HG02970 (cell line): Measurements from ENCODE around the gene CASP10.
A peak's percentile ranks its signal among the peaks of the same experiment; 100 is the strongest.
"Not testable (repeated sequence)": the region's sequence is repeated elsewhere in the genome, so short reads cannot be mapped to it uniquely, and the experiment has no call there.

ENCODE experiments used
- ATAC-seq: cut with Tn5 transposase; IDR thresholded peaks from one replicate; pipeline ENCODE4 v1.9.1; 2021; ENCODE audit warnings: mild to moderate bottlenecking, moderate library complexity, moderate number of reproducible peaks; ENCODE audit not compliant: unreplicated experiment, low FRiP score

CASP10 gene

GRCh38 chr2:201154615-201155399 lies 28.1 kb upstream of the CASP10 start:
- ATAC-seq = no peak

DNA sequence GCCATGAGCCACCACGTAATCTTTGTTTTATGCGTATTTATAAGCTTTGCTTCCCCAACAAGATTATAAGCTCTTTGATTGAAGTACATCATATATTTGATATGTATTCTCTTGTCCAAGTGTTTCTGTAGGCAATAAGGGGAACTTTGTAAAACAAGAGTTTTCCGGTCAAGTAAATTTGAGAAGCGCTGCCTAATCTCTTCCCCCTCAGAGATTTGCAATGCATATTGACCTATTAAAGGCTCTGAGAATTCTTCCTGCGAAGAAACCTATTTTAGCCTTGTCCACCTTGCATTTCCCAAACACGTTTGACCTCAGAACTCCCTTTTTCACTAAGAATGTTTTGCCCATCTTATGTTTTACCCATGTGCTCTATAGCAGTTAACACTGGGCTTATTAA lies 26.9 kb upstream of the CASP10 start:
- no peak for ATAC-seq

- no peak for ATAC-seq
Observed at GRCh38 chr2:201156640-201157039, 26.3 kb upstream of the CASP10 start.

DNA sequence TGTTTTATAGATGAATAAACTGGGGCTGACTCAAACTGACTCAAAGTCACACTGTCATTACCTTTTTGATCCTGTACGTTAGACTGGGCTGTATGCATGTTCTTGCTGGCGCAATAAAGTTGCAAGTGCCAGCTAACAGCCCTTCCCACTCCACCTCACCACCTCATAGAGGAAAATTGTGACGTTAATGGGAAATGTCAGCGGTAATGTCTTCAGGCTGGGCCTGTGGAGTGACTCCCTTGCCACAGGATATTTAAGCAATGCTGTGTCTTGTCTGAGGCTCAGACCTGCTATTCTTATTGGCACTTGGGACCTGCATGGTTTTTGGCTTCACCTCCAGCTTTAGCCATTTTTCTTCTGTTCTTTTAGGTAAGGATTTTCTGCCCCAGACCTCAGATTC lies 25.2 kb upstream of the CASP10 start:
- no peak for ATAC-seq

DNA sequence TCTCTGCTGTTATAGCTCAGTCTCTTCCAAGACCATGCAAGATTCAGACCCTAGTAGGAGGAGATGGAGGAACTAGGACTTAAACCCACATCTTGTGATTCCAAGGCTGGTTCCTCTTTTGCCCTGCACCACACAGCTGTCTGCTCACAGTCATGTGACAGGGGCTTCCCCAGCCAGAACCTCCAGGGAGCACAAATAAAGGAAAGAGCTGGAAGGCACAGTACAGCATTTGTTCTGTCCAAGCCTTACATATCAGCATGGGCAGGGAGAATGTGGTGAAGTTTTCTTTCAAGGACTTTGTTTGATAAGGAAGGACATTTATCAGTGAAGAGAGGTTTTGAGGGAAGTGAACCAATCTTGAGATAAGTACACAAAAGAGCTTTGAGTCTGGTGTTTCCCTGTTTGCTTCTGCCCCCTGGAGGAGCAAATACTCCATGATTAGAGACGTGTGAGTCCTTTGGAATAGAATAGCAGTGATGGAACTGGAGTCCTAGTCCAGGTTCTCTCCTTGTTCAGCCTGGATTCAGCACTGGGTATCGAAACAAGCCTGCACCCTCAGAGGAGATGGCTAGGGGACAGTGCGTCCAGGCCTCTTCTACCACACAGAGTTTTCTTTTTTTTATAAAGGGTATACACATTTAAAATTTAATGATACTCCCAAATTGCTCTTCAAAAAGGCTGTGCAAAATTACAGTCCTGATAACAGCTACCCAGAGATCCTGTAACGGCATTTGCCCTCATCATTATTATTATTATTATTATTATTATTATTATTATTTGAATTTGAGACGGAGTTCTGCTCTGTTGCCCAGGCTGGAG lies 24.6 kb upstream of the CASP10 start:
- ATAC-seq = peak; percentile 69

GRCh38 chr2:201164166-201164565 lies 18.8 kb upstream of the CASP10 start:
- ATAC-seq = no peak

DNA sequence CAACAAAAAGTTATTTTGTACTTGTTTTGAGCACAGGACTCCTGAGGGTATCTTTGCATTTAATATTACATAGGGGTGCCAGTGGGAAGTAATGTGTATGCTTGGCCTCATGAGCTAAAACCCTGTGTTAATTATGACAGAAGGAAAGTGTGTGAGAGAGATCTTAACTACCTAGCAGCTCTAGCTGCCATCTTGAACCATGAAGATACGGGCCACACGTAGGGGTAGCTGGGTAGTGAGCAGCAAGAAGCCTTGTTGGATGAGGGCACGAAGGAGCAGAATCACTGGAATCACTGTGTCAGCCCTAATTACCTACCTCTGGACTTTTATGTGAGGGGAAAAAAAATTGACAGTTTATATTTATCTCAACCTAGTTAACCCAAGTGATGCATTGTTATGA lies 15.4 kb upstream of the CASP10 start:
- ATAC-seq = no peak

DNA sequence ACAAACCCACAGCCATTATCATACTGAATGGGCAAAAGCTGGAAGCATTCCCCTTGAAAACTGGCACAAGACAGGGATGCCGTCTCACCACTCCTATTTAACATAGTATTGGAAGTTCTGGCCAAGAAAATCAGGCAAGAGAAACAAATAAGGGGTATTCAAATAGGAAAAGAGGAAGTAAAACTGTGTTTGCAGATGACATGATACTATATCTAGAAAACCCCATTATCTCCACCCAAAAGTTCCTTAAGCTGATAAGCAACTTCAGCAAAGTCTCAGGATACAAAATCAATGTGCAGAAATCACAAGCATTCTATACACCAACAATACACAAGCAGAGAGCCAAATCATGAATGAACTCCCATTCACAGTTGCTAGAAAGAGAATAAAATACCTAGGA lies 14.4 kb upstream of the CASP10 start:
- ATAC-seq = not testable (repeated sequence)

- no peak for ATAC-seq
Observed at GRCh38 chr2:201171259-201171814, 11.6 kb upstream of the CASP10 start.

DNA sequence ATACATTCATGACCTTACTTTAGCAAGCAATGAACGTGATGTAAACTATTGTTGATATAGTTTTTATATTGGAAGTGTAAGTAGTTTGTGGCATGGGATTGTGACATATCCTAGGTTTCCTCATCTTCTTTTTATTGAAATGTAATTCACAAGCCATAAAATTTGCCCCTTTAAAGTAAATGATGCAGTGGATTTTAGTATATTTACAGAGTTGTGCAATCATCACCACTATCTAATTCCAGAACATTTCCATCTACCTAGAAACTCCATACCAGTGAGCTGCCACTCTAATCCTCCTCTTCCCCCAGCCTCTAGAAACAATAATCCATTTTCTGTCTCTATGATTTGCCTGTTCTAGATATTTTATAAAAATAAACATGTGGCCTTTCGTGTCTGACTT lies 10.7 kb upstream of the CASP10 start:
- no peak for ATAC-seq

DNA sequence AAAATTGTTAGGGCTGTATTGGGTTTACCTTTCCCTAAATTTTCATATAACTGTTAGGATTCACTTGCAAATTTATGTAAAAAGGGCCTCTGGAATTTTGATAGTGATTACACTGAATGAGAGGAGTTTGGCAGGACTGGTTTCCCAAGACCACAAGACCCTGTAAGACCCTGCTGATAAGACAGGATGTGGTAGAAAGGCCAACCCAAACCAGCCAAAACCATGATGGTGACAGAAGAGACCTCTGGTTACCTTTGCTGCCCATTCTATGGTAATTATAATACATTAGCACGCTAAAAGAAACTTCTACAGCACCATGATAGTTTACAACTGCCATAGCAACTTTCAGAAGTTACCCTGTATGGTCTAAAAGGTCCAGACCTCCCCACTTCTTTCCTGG lies 8.3 kb upstream of the CASP10 start:
- ATAC-seq = no peak

GRCh38 chr2:201176081-201176481 lies 6.9 kb upstream of the CASP10 start:
- ATAC-seq = no peak

DNA sequence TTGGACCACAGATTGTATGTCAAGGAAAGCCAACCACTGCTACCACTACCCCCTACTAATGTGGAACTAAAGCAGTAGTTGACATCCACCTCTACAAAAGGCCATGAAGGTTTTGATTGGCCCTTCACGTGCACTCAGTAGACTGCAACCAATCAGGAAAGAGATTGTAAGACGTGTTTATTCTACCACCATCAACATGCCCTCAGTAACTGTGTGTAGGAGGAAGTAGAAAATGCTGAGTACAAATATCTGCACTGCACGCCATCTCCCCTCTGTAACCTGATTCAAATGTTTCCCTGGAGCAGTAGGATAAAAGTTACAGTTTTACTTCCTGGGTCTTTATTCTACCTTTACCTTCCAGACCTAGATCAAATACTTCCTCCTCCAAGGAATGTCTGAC lies 2.9 kb upstream of the CASP10 start:
- no peak for ATAC-seq

DNA sequence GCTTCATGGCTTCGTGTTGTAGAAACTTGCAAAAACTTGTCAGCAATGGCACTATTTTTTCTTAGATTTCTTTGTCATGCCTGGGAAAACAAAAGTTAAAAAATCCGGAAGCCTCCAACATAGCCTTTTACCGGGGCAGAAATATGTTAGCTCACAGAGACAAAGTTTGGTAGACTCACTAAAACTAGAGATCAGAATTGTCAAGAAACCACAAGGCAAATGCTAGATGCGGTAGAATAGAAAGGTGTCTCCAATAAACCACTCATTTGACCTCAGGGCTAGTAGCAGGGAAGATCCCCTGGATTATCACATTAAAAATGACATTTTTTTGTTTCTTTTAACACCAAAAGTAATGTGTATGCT lies 405 bp downstream of the CASP10 start:
- no peak for ATAC-seq

DNA sequence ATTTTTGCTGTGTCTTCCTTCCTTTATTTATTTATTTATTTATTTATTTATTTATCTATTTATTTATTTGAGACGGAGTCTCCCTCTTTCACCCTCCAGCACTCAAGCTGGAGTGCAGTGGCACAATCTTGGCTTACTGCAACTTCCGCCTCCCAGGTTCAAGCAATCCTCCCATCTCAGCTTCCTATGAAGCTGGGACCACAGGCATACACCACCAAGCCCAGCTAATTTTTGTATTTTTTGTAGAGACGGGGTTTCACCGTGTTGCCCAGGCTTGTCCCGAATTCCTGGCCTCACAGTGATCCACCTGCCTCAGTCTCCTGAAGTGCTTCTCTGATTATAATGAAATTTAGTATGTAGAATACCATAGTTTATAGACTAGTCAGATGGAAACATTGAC lies 894 bp downstream of the CASP10 start:
- not testable (repeated sequence) for ATAC-seq

DNA sequence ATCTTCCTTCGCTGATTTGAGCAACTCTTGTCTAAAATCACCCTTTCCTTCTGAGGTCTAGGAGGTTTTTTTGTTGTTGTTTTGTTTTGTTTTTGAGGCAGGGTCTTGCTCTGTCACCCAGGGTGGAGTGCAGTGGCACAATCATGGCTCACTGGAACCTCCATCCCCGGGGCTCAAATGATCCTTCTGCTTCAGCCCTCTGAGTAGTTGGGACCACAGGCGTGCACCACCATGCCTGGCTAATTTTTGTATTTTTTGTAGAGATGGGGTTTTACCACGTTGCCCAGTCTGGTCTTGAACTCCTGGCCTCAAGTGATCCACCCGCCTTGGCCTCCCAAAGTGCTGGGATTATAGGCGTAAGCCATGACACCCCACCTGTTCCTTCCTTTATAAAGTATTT lies 1.3 kb downstream of the CASP10 start:
- not testable (repeated sequence) for ATAC-seq

- ATAC-seq = no peak
Observed at GRCh38 chr2:201185863-201186262, 2.9 kb downstream of the CASP10 start.

GRCh38 chr2:201186982-201187381 lies 4.0 kb downstream of the CASP10 start:
- no peak for ATAC-seq

DNA sequence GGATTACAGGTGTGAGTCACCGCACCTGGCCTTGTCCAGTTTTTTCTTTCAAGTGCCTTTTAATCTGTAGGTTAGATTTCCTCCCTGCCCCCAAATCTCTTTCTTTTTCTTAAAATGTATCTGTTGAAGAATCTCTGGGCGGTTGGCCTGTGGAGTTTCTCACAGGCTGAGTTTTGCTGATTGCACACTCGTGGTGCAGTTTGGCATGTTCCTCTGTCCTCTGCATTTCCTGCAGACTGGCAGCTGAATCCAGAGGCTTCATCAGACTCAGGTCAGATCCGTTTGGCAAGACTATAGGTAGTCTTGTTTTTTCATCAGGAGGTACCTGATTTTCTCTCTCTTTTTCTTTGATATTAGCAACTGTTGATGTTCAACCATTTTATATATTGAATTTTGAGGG lies 5.5 kb downstream of the CASP10 start:
- no peak for ATAC-seq

- ATAC-seq = no peak
Observed at GRCh38 chr2:201191132-201191875, 8.4 kb downstream of the CASP10 start.

DNA sequence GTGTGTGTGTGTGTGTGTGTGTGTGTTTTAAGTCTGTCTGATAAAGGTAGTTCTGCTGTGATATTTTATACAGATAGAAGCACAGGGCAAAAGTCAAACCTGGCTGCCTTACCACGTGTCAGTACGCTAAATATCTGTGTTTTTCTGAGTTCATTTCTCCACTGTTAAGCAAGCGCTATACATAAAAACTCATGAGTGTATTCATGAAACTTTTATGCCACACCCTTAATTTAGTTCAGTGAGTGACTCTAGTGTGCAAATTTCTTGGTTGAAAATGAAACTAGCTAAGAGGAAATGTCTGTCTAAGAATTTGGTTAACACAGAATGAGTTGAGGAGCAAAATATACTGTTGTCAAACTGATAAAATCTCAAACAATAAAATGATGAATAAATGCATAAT lies 11.2 kb downstream of the CASP10 start:
- ATAC-seq = peak; percentile 50
